Ammon's horn (tissue), 1 donor: Measurements from ENCODE around the gene MAPK4.

Source experiments
- DNase-seq: peaks from one replicate; pipeline ENCODE4 v3.0.0-alpha.2; 2016; ENCODE audit warnings: low spot score

MAPK4 gene

GRCh38 chr18:50654658-50655550, 95.0 kb downstream of the MAPK4 start:
- DNase-seq = peak; percentile 69

GRCh38 chr18:50656396-50656795, 96.5 kb downstream of the MAPK4 start:
- no peak for DNase-seq

- DNase-seq = no peak
These were observed 97.1 kb downstream of the MAPK4 start for GRCh38 chr18:50656841-50657470.

DNA sequence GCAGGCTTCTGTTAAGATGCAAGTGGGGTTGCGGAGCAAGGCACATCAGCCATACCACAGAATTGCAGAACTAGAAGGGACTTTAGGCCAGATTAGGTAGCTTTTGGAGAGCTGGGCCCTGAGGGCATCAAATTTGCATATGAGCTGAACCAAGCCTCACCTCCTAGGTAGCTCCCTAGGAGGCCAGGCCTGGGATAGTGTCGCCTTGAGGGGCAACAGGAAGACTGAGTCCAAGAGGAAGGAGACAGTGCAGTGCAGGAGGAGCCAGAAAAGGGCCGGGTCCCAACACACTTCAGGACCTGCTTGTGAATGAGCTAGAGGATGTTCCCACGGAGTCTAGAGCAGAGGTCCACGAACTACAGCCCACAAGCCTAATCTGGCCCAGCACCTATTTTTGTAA, 98.7 kb downstream of the MAPK4 start:
- no peak for DNase-seq

DNA sequence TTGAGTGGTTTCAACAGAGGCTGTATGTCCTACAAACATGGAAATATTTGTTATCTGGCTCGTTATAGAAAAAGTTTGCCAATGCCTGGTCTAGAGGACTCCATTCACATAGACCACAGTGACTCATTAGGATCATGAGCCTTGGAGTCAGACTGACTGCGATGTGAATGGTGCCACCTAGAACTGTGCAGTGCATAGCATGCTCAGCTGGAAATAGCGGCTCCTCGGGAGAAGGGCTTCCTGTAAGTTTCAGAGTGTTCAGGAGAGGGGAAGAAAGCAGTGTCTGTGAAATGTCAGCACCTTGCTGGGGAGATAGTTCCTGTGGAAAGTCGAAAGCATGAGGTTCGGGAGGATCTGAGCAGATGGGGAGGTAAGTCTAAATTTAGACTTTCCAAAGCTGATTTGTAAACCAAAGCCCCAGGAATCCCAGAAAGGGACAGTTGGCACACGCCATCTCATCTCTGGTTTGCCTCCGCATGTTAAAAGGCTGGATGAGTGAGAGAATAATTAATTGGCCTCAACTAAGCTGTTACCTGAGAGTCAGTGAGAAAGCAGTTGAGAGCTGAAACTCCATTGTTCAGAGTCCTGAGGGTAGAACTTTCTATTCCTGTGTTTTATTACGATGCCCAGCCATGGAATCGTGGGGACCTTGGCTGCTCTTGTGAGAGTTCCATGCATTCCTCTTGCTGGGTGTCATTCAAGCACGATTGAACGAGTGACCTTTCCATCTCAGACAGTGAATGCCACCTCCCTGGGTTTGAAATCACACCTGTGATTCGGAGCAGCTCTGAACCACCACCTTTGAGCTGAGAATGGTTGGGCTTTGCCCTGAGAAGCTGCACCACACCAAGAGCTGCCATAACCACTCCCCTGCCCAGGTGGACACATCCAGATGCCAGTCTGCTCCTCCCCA, 99.5 kb downstream of the MAPK4 start:
- peak; percentile 47 for DNase-seq

- DNase-seq = no peak
These were observed 101.1 kb downstream of the MAPK4 start for GRCh38 chr18:50661013-50661412.

DNA sequence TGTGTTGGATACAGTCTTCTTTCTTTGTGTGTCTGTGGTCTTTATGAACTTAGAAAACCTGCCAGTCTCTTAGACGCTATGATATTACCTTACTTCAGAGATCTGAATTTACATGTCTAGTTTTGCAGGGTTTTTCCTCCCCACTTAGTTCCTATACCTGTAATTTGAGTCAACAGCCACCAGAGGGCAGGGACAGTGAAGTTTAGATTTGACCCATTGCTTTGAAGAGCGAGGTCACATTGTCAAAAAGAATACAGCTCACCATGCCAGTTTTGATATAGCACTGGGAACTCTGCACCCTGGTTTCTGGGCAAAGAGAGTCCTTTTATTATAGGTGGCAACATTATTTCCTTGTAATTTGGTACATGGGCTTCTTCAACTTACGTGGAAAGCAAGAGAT, 102.3 kb downstream of the MAPK4 start:
- no peak for DNase-seq

DNA sequence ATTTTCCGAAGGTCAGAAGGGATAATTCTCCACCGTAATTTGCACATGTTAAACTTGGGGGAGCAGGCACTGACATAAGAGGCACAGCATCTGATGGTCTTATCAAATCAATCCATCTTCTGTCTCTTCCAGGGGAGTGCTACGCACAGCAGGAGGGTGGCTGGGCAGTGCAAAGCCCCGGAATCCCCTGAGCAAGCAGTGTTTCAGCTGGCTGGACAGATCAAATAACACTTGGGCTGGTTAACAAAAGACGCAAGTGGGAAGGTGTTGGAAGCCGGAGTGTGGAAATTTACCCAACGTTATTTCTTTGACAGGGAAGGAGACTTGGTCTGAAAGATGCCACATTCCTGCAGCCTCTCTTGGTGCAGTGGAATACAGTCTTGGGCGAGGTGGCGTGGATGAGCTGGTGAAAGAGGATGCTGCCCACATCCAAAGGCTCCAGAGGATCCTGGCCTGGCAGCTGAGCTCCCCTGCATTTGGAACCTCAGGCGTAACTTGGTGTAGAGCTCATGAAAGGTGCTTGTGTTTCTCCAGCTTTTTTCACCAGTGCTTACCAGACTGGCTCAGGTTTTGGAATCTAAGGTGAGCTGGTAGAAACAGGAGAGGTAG, 103.0 kb downstream of the MAPK4 start:
- no peak for DNase-seq

- no peak for DNase-seq
These were observed 103.9 kb downstream of the MAPK4 start for GRCh38 chr18:50663626-50664441.

GRCh38 chr18:50665015-50665414, 105.1 kb downstream of the MAPK4 start:
- no peak for DNase-seq

DNA sequence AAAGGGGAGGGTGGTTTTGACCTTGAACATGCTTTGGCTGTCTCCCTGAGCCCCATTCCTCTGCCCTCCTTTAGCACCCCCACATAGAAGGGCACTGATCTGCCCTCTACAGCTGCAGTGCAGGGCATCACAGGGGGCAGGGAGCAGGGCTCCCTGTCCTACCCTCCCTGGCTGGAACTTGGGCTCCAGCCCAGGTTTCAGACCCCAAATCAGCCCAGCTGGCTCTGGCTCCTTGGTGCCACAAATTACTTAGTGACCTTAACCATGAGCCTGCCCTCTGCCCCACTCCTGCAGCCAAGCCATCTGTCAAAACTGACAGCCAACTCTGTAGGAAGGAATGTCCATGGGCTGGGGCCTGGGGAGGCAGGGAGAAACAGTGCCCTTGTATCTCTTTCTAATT, 105.6 kb downstream of the MAPK4 start:
- no peak for DNase-seq

DNA sequence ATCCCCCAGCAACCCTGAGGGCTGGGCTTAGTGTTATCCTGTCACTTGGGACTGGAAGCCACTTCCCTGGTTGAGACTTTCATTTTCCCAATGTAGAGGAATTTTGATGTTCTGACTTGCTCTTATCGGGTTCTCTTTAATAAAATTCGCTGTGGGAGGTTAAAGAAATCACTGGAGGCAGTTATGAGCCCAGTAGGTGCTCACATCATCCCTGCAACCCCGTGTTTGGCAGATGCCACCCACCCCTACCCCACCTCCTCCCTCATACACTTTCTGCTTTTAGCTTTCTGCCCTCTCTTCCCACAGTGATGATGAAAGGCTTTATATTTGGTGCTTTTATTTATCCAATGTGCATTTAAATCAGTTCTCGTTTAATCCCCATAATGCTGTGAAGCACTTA, 106.6 kb downstream of the MAPK4 start:
- no peak for DNase-seq

GRCh38 chr18:50671376-50671775, 111.5 kb downstream of the MAPK4 start:
- no peak for DNase-seq

- no peak for DNase-seq
These were observed 114.6 kb downstream of the MAPK4 start for GRCh38 chr18:50674307-50674980.

DNA sequence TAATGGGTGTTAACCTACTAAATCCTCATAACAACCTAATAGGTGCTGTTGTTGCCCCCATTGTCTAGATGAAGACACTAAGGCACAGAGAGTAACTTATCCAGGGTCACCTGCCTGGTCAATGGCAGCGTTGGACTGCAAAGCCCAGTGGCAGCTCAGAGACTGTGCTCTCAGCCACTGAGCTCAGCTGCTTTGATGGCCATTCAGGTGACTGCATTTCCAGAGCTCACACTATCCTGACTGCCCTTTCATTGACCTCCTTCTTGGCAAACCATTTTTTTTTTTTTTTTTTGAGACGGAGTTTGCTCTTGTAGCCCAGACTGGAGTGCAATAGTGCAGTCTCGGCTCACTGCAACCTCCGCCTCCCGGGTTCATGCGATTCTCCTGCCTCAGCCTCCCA, 115.2 kb downstream of the MAPK4 start:
- DNase-seq = no peak

DNA sequence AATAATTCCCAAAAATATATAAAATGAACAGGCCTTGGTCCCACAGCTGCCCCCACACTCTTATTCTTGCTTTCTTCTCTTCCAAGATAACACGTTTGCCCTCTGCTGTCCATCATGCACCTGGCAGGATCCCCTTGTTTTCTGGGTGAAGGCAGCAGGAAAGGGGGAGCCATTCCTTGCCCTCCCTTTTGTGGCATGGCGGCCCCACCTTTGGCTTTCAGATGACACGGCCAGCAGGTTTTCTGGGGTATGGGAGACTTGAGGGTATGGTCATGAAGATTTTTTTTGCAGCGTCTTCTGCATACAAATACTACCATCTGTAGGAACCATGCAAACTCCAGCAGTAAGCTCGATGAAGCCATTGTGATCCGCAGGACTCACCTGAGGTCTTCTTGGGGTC, 118.8 kb downstream of the MAPK4 start:
- DNase-seq = no peak

DNA sequence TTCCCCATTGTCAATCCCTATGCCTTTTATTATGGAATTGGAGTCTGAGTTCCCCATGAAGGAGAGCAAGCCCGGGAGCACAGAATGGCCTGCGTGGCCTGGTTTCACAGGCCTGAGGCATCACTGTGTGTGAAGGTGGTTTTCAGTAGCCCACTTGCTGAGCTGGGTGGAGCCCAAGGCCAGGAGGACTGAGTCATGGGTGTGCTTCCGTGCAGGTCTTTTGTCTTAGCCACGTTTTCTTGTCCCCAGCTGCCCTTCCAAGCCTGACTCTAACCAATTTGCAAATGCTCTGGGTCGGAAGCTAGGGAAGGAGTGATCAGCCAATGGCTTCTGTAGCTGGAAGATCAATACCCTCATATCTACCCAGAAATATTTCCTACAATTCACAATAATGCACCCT, 119.2 kb downstream of the MAPK4 start:
- DNase-seq = no peak

DNA sequence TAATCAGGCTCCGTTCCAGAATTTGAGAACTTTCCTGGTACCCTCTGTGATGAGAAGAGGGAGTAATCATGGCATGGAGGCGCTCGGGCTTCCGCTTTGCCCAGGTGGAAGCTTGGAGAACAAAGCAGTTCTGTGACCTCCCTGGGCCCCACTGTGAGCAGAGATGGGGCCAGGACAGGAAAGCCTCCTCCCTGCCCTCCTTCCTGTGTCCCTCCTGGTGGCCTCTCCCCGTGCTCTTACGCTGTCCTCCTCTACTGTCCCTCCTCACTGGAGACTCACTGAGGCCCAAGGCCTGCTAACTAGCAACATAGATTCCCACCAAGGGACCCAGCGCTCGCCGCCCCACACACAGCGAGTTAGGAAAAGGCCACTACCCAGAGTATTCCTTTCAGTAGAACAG, 119.8 kb downstream of the MAPK4 start:
- DNase-seq = no peak

DNA sequence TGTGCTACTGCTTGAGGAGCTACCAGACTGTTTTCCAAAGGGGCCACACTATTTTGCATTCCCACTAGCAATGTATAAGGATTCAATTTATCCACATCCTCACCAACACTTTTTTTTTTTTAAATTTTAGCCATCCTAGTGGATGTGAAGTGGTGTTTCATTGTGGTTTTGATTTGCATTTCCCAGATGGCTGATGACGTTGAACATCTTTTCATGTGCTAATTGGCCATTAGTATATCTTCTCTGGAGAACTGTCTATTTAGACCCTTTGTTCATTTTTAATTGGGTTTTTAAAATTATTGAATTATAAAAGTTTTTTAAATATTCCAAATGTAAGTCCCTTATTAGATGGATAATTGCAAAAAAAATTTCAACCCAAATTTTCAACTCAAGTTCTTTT, 121.1 kb downstream of the MAPK4 start:
- DNase-seq = no peak

GRCh38 chr18:50682852-50683251, 123.0 kb downstream of the MAPK4 start:
- no peak for DNase-seq

GRCh38 chr18:50686409-50686808, 126.5 kb downstream of the MAPK4 start:
- no peak for DNase-seq
